OCI-LY7 (cell line): ENCODE results near the gene BAIAP2L1. TPM values are rescaled to one million over a fixed set of nuclear protein-coding genes. Genes with fewer than 3 reads are reported as not detected.

Experiments
- BruUV-seq: library from RNA; stranded (reverse); fragments of 400-500 nt; replicated peaks from 2 replicates; lab custom pipeline; 2021; lab: Mats Ljungman, UMichigan
- CTCF ChIA-PET: fragments of 300-600 bp; sonication (Branson Sonifier 250); formaldehyde crosslinking; loops from one replicate; lab custom pipeline; 2022; ENCODE audit warnings: antibody characterized with exemption; ENCODE audit not compliant: unreplicated experiment; lab: Charles Lee
- POLR2A ChIA-PET: fragments of 300-600 bp; sonication (Branson Sonifier 250); formaldehyde crosslinking; loops from one replicate; lab custom pipeline; 2022; ENCODE audit warnings: antibody characterized with exemption; lab: Charles Lee
- DNase-seq: peaks from one replicate; pipeline ENCODE4 v3.0.0-alpha.2; 2015; ENCODE audit warnings: low spot score
- H2AFZ ChIP-seq: fragments of 200-600 bp; sonication (generic), shearing (Covaris generic); 2 replicates; pipeline ENCODE4 v1.6.1; 2014; ENCODE audit warnings: mild to moderate bottlenecking, antibody characterized with exemption, low read length, moderate library complexity
- H3K27ac ChIP-seq: fragments of 200-600 bp; sonication (generic); 2 replicates; pipeline ENCODE4 v1.5.1; 2014; ENCODE audit warnings: mixed run types, low read depth, mild to moderate bottlenecking, moderate library complexity, low read length, inconsistent platforms; ENCODE audit not compliant: poor library complexity, severe bottlenecking
- H3K36me3 ChIP-seq: fragments of 200-600 bp; sonication (generic); 2 replicates; pipeline ENCODE4 v1.6.1; 2014; ENCODE audit warnings: mild to moderate bottlenecking, antibody characterized with exemption, low read length, moderate library complexity, mixed read lengths; ENCODE audit not compliant: insufficient read depth
- H3K4me1 ChIP-seq: fragments of 200-600 bp; sonication (generic); 2 replicates; pipeline ENCODE4 v1.5.1; 2014; ENCODE audit warnings: mild to moderate bottlenecking, low read length; ENCODE audit not compliant: insufficient read depth, poor library complexity, severe bottlenecking
- H3K4me2 ChIP-seq: fragments of 200-600 bp; sonication (generic); 2 replicates; pipeline ENCODE4 v1.6.1; 2014; ENCODE audit warnings: mild to moderate bottlenecking, low read length
- H3K4me3 ChIP-seq: fragments of 200-600 bp; sonication (generic); 2 replicates; pipeline ENCODE4 v1.5.1; 2014; ENCODE audit warnings: mild to moderate bottlenecking, low read depth, low read length; ENCODE audit not compliant: poor library complexity, severe bottlenecking
- H3K79me2 ChIP-seq: fragments of 200-600 bp; sonication (generic); 2 replicates; pipeline ENCODE4 v1.6.1; 2016; ENCODE audit warnings: low read depth, mild to moderate bottlenecking, low read length, moderate library complexity, mixed read lengths; ENCODE audit not compliant: insufficient read depth
- H3K9me2 ChIP-seq: fragments of 200-600 bp; sonication (generic); 2 replicates; pipeline ENCODE4 v1.6.1; 2016; ENCODE audit warnings: mild to moderate bottlenecking, low read length, mixed read lengths; ENCODE audit not compliant: insufficient read depth
- H3K9me3 ChIP-seq: fragments of 200-600 bp; sonication (generic); 2 replicates; pipeline ENCODE4 v1.6.1; 2014; ENCODE audit warnings: mild to moderate bottlenecking, mixed run types, low read length, mixed read lengths
- H4K20me1 ChIP-seq: fragments of 200-600 bp; sonication (generic); 2 replicates; pipeline ENCODE4 v1.6.1; 2014; ENCODE audit warnings: mild to moderate bottlenecking, antibody characterized with exemption, low read length, moderate library complexity, mixed read lengths; ENCODE audit not compliant: insufficient read depth
- EZH2phosphoT487 ChIP-seq: fragments of 200-600 bp; sonication (generic); IDR thresholded peaks from 2 replicates; pipeline ENCODE4 v1.6.1; 2018; ENCODE audit warnings: low read depth, borderline replicate concordance, mild to moderate bottlenecking, mixed run types, antibody characterized with exemption, low read length, moderate library complexity, mixed read lengths
- intact Hi-C: fragments of 100-400 bp; cut with micrococcal nuclease; formaldehyde crosslinking; loops from one replicate; pipeline ENCODE4 v1.10.0; 2022; ENCODE audit not compliant: unreplicated experiment
- total RNA-seq, 2 experiments: library from RNA; depleted of rRNA in 1 of 2; stranded (reverse); fragments of >200 nt in 1 of 2; shearing (Covaris generic) in 1 of 2; gene quantifications; 2 replicates each; pipeline ENCODE4 v1.2.3, GENCODE V29; 2014 to 2022
- TF ChIP-seq, protein P1 (sequence below): fragments of 200-600 bp; sonication (generic); conservative IDR thresholded peaks from 2 replicates; pipeline ENCODE4 v1.5.1; 2014; ENCODE audit warnings: mild to moderate bottlenecking, antibody characterized with exemption, low read length, moderate library complexity, mixed read lengths

Gene BAIAP2L1
- total RNA-seq, 2 experiments from 2014 or later, result not detected

DNA sequence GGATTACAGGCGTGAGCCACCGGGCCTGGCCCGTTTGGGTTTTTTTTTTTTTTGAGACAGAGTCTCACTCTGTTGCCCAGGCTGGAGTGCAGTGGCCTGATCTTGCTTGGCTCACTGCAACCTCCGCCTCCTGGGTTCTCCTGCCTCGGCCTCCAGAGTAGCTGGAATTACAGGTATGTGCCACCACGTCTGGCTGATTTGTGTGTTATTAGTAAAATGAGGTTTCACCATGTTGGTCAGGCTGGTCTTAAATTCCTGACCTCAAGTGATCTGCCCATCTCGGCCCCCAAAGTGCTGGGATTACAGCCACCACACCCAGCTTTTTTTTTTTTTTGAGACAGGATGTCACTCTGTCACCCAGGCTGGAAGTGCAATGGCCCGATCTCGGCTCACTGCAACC, 5.9 kb upstream of the BAIAP2L1 start:
- intact Hi-C loops, result no loop called here
- H3K36me3 ChIP-seq, result no peaks in the 10 kb centered on the region
- no peaks in the 10 kb centered on the region for H3K79me2 ChIP-seq

DNA sequence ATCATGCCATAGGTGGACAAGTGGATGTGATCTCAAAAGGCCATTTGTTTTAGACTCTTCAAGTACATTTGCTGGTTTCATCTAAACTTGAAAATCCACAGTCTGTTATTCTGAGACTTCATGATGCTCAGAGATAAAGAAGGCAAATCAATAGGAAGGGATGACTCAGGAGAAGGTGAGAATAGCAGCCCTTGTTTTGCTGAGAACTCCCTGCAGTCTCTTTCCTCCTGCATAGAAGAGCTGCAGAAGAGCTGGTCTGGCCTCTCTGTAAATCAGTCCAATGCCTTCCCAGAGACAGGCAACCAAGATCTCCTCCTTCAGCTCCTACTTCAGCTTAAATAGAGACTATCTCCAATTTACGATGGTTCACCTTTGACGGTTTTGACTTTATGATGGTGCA, 4.0 kb upstream of the BAIAP2L1 start:
- H3K27ac ChIP-seq, result no peak overlapping the region
- BruUV-seq, result no TSS peak
- DNase-seq, result no peak
- peaks cover 6% of the 10 kb centered on the region for H3K4me1 ChIP-seq
- H3K4me2 ChIP-seq, result no peak overlapping the region
- ChIA-PET CTCF (no interaction called here), POLR2A (interaction anchor here (1.6 kb wide), 1 partner anchor 13 kb away, joined by 4 read pairs; no protein-coding TSS in a partner anchor)
- intact Hi-C loops, result no loop called here
- H3K4me3 ChIP-seq, result no peak overlapping the region
- no peaks in the 10 kb centered on the region for H3K9me3 ChIP-seq
- no peaks in the 10 kb centered on the region for H4K20me1 ChIP-seq
- no peak overlapping the region for H2AFZ ChIP-seq
- no peaks in the 10 kb centered on the region for H3K36me3 ChIP-seq
- H3K9me2 ChIP-seq, result no peaks in the 10 kb centered on the region
- TF ChIP-seq, protein P1, sequence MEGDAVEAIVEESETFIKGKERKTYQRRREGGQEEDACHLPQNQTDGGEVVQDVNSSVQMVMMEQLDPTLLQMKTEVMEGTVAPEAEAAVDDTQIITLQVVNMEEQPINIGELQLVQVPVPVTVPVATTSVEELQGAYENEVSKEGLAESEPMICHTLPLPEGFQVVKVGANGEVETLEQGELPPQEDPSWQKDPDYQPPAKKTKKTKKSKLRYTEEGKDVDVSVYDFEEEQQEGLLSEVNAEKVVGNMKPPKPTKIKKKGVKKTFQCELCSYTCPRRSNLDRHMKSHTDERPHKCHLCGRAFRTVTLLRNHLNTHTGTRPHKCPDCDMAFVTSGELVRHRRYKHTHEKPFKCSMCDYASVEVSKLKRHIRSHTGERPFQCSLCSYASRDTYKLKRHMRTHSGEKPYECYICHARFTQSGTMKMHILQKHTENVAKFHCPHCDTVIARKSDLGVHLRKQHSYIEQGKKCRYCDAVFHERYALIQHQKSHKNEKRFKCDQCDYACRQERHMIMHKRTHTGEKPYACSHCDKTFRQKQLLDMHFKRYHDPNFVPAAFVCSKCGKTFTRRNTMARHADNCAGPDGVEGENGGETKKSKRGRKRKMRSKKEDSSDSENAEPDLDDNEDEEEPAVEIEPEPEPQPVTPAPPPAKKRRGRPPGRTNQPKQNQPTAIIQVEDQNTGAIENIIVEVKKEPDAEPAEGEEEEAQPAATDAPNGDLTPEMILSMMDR, result no peak
- no peak for TF ChIP-seq EZH2phosphoT487
- H3K79me2 ChIP-seq, result no peaks in the 10 kb centered on the region

More for the DNA sequence above, 5.9 kb upstream of the BAIAP2L1 start:
- no TSS peak for BruUV-seq
- Histone ChIP-seq H3K4me1 (peaks cover 6% of the 10 kb centered on the region), H4K20me1 (no peaks in the 10 kb centered on the region), H3K27ac (no peak overlapping the region), H3K4me2 (no peak overlapping the region), H2AFZ (no peak overlapping the region), H3K9me2 (no peaks in the 10 kb centered on the region), H3K4me3 (no peak overlapping the region), H3K9me3 (no peaks in the 10 kb centered on the region)
- ChIA-PET CTCF (no interaction called here), POLR2A (no interaction called here)
- no peak for DNase-seq
- no peak for TF ChIP-seq EZH2phosphoT487
- TF ChIP-seq, protein P1, result no peak

DNA sequence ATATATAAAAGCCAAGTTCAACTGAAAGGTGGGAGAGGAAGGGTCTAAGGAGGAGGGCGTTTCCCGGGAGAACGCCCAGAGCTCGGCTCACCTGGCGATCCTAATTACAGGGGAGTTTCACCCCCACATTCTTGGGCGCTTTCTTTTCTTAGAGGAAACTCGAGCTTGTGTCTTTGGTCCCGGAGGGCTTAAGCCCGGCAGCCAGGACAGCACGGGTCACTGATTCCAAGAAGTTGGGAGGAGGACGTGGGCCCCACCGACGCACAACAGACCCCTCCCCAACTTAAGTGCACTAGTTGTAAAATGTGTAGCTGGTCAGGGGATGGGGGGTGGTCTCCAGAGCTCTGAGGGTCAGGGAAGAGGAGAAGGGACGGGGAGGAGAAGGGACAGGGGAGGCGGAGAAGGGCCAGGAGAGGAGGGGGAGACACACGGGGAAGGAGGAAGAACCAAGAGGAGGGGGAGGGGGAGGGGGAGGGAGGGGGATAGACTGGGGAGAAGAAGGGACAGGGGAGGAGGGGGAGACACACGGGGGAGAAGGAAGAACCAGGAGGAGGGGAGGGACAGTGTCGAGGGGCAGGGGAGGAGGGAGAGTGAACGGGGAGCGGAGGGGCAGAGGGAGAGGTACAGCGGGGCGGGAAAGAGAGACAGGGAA, 874 bp downstream of the BAIAP2L1 start:
- no peak for DNase-seq
- no peaks in the 10 kb centered on the region for H3K9me3 ChIP-seq
- ChIA-PET POLR2A (interaction anchor here (0.6 kb wide), 1 partner anchor 11 kb away, joined by 3 read pairs; no protein-coding TSS in a partner anchor), CTCF (no interaction called here)
- intact Hi-C loops, result no loop called here
- H2AFZ ChIP-seq, result no peak overlapping the region
- H3K4me2 ChIP-seq, result no peak overlapping the region
- peaks cover 6% of the 10 kb centered on the region for H3K4me1 ChIP-seq
- H3K79me2 ChIP-seq, result no peaks in the 10 kb centered on the region
- TF ChIP-seq, protein P1, result no peak
- no peak for TF ChIP-seq EZH2phosphoT487
- no peaks in the 10 kb centered on the region for H3K36me3 ChIP-seq
- no peaks in the 10 kb centered on the region for H4K20me1 ChIP-seq
- no peak overlapping the region for H3K4me3 ChIP-seq
- H3K27ac ChIP-seq, result no peak overlapping the region
- no peaks in the 10 kb centered on the region for H3K9me2 ChIP-seq
- no TSS peak for BruUV-seq
